GM18499 (cell line): ENCODE data around the gene GMPPA.

Experiments used
- ATAC-seq: cut with Tn5 transposase; IDR thresholded peaks from one replicate; pipeline ENCODE4 v1.9.1; 2021; ENCODE audit warnings: moderate number of reproducible peaks; ENCODE audit not compliant: insufficient read depth, unreplicated experiment

GMPPA gene

GRCh38 chr2:219499555-219499954 lies 864 bp downstream of the GMPPA start:
- no peak for ATAC-seq

- ATAC-seq = no peak
These were observed 1.4 kb downstream of the GMPPA start for GRCh38 chr2:219500135-219500534.

- no peak for ATAC-seq
These were observed 3.2 kb downstream of the GMPPA start for GRCh38 chr2:219501849-219502248.

- no peak for ATAC-seq
These were observed 3.9 kb downstream of the GMPPA start for GRCh38 chr2:219502618-219503017.

- no peak for ATAC-seq
These were observed 6.9 kb downstream of the GMPPA start for GRCh38 chr2:219505585-219505984.

GRCh38 chr2:219506153-219506801 lies 7.6 kb downstream of the GMPPA start:
- ATAC-seq = no peak

- no peak for ATAC-seq
These were observed 8.3 kb downstream of the GMPPA start for GRCh38 chr2:219506802-219507526.

GRCh38 chr2:219507581-219508443 lies 9.1 kb downstream of the GMPPA start:
- no peak for ATAC-seq

GRCh38 chr2:219508444-219508734 lies 9.7 kb downstream of the GMPPA start:
- ATAC-seq = no peak

GRCh38 chr2:219508971-219509779 lies 10.5 kb downstream of the GMPPA start:
- ATAC-seq = no peak

- no peak for ATAC-seq
These were observed 11.3 kb downstream of the GMPPA start for GRCh38 chr2:219509780-219510511.

GRCh38 chr2:219510512-219511135 lies 11.9 kb downstream of the GMPPA start:
- no peak for ATAC-seq

- no peak for ATAC-seq
These were observed 13.0 kb downstream of the GMPPA start for GRCh38 chr2:219511547-219512325.

GRCh38 chr2:219512524-219513216 lies 14.0 kb downstream of the GMPPA start:
- no peak for ATAC-seq

- no peak for ATAC-seq
These were observed 15.1 kb downstream of the GMPPA start for GRCh38 chr2:219513787-219514186.

GRCh38 chr2:219514196-219514761 lies 15.6 kb downstream of the GMPPA start, which contains the start of gene ASIC4:
ASIC4 (plus strand) TSS chr2:219514482; CDS start chr2:219514725, 243 bp downstream.
- ATAC-seq = no peak

GRCh38 chr2:219514836-219515235 lies 16.1 kb downstream of the GMPPA start:
- ATAC-seq = no peak
